ENCODE measurements around the gene STRBP. TPM values are rescaled to one million over a fixed set of nuclear protein-coding genes. Genes with fewer than 3 reads are reported as not detected.

STRBP gene
- total RNA-seq (10 to 100 TPM; 10.5 to 22.2 (median 13.8) TPM), polyA plus RNA-seq (10 to 100 TPM; 11.4 to 15.2 TPM)
- long read RNA-seq, donor 1, partial matches to known transcripts: 7 of 18 reads
- long read RNA-seq, donor 1, other reads (novel, unspliced or antisense): 11 of 18 reads
- long read RNA-seq, donor 2, partial matches to known transcripts: 3 of 12 reads
- long read RNA-seq, donor 2, other reads (novel, unspliced or antisense): 8 of 12 reads
- long read RNA-seq, donor 3, partial matches to known transcripts: 0 of 1 reads
- long read RNA-seq, donor 3, other reads (novel, unspliced or antisense): 1 of 1 reads

DNA sequence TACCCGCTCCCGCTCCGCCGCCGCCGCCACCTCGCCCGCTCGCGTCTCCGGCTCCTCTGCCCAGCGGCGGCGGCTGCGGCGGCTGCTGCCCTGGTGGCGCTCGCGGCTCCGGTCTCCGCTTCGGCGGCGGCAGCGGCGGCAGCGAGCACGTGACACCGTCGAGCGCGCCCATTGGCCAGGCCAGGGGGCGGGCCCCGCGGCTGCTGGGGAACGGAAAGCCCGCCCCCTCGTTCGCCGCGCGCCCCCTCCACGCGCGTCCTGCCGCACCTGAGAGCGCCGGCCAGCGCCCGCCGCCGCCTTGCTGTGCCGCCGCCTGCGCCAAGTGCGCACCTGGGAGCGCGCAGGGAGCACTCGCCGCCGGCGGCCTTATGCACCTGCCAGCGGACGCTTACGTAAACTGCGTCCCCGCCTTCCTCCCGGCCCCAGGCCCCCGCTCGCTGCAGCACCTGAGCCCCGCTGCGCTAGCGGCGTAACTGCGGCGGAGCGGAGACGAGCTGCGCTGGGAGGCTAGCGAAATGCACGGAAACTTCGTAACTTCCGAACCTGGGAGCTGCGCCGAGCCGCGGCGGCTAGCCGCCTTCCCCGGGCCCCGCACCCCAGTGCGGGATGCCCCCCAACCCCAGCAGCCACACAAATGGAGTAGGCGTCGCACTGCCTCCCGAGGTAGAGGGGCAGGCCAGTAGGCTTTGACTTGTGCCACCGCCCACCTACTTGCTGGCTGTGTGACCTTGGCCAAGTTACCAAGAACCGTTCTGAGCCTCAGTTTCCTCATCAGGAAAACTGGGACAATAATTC, at the start of gene STRBP:
Gene STRBP, minus strand, starts transcription at position 122 of the 795 bp plus-strand sequence. CDS start 84,452 bp downstream, outside the sequence.
- WGBS, 2 donors: 1% methylated on average over 85 to 97 of the region's 97 CpGs
- TF ChIP-seq CTCF (IDR thresholded peaks at IDR 0.05): peak in 3 of 9 donors; percentile 10 to 23 (median 19)
- DNase-seq: peak; percentile 88 to 92
- Histone ChIP-seq H3K4me3 (peak within 1 kb of the TSS; percentile 57 to 94 (median 86)), H3K36me3 (no peaks in the 10 kb centered on the region), H3K4me1 (peaks cover 0 to 18% (median 10%) of the 10 kb centered on the region in 9 donors), H3K27ac (peak within 1 kb of the TSS in 9 of 10 donors; percentile 47 to 83 (median 78)), H3K27me3 (no peaks in the 10 kb centered on the region), H3K9me3 (no peaks in the 10 kb centered on the region)
- ATAC-seq: peak; percentile 95 to 98 (median 97)
- intact Hi-C loops (cut with DNase I): loop anchor here in 3 of 10 donors (2.0 to 10.0 kb wide), 3 partner anchors 70 to 79 kb away; no protein-coding TSS in a partner anchor

- DNase-seq (no peak), ATAC-seq (no peak)
- H3K4me1 ChIP-seq: peaks cover 0 to 17% (median 7%) of the 10 kb centered on the region in 9 donors
- no peaks in the 10 kb centered on the region for H3K9me3 ChIP-seq
- H3K36me3 ChIP-seq: no peaks in the 10 kb centered on the region
- no peak overlapping the region for H3K4me3 ChIP-seq
- intact Hi-C loops (cut with DNase I): no loop called here
- WGBS, 2 donors: 67 to 80% methylated on average over 7 of the region's 7 CpGs
- no peak overlapping the region for H3K27ac ChIP-seq
- no peak for TF ChIP-seq CTCF (IDR thresholded peaks at IDR 0.05)
- no peaks in the 10 kb centered on the region for H3K27me3 ChIP-seq
These were observed 47.8 kb upstream of the STRBP start for GRCh38 chr9:123316053-123316718.

GRCh38 chr9:123315635-123316034, 47.2 kb upstream of the STRBP start:
- no peaks in the 10 kb centered on the region for H3K36me3 ChIP-seq
- ATAC-seq: no peak
- intact Hi-C loops (cut with DNase I): no loop called here
- H3K27ac ChIP-seq: no peak overlapping the region
- no peaks in the 10 kb centered on the region for H3K9me3 ChIP-seq
- no peak overlapping the region for H3K4me3 ChIP-seq
- no peak for DNase-seq
- 83 to 89% methylated on average over 2 of the region's 2 CpGs for WGBS, 2 donors
- no peaks in the 10 kb centered on the region for H3K27me3 ChIP-seq
- peaks cover 0 to 17% (median 8%) of the 10 kb centered on the region in 9 donors for H3K4me1 ChIP-seq
- TF ChIP-seq CTCF (IDR thresholded peaks at IDR 0.05): no peak

DNA sequence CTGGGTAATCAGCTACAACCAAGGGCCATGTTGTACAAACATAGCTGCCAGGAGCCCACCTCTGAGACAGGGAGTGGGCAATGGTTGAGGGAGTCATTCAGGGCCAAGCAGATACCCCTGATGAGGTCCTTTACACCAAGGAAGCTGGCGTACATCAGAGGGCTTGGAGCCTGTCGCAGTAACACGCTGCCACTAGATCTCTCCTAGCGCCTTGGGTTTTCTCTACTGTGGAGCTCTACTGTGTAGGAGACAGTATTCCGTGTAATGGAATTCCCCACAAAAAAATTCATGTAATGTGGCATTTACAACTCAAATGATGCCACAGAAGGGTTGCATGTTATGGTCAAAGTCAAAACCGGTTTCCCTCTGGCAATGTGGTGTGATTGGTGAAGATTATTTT, 46.2 kb upstream of the STRBP start:
- Histone ChIP-seq H3K4me1 (peaks cover 0 to 17% (median 8%) of the 10 kb centered on the region in 9 donors), H3K9me3 (no peaks in the 10 kb centered on the region), H3K36me3 (no peaks in the 10 kb centered on the region), H3K4me3 (no peak overlapping the region), H3K27ac (no peak overlapping the region), H3K27me3 (no peaks in the 10 kb centered on the region)
- intact Hi-C loops (cut with DNase I): no loop called here
- ATAC-seq (no peak), DNase-seq (no peak)
- WGBS, 2 donors: 96 to 98% methylated on average over 6 of the region's 6 CpGs
- TF ChIP-seq CTCF (IDR thresholded peaks at IDR 0.05): no peak

All from heart right ventricle (tissue), 16 donors.